ENCODE data around the gene ASTN2.

- TF ChIP-seq POLR2AphosphoS5 (IDR thresholded peaks at IDR 0.05; ENCODE audit: insufficient read depth, low read depth, low read length) = no peak
- no peak for TF ChIP-seq CTCF (IDR thresholded peaks at IDR 0.05; ENCODE audit: extremely low read depth in 1 of 2, insufficient read depth in 1 of 2, low read depth in 1 of 2, low read length in 2 of 2)
- no peak for TF ChIP-seq MAX (IDR thresholded peaks at IDR 0.05; ENCODE audit: insufficient read depth, insufficient read length)
- no peak for TF ChIP-seq POLR2A (IDR thresholded peaks at IDR 0.05; ENCODE audit: low read depth, low read length)
Observed at GRCh38 chr9:116800885-116801284, 614.0 kb downstream of the ASTN2 start.

Measured in endothelial cell of umbilical vein (primary cell).